GM12878 (cell line): Measurements from ENCODE around the gene INVS. TPM values are rescaled to one million over a fixed set of nuclear protein-coding genes. Genes with fewer than 3 reads are reported as not detected.

Experiments used
- ATAC-seq: fragments of 200-7000 bp; cut with Tn5 transposase; 3 replicates; pipeline ENCODE4 v1.9.1; 2020; ENCODE audit warnings: mild to moderate bottlenecking, moderate library complexity
- BruUV-seq: library from RNA; stranded (reverse); fragments of 400-500 nt; replicated peaks from 2 replicates; lab custom pipeline; 2021; lab: Mats Ljungman, UMichigan
- CTCF ChIA-PET: fragments of 300-600 bp; sonication (Branson Sonifier 250); formaldehyde crosslinking; extraction: SDS; loops from one replicate; lab custom pipeline; 2021; ENCODE audit warnings: inconsistent platforms; lab: Yijun Ruan, JAX
- POLR2A ChIA-PET: fragments of 350-600 bp; formaldehyde crosslinking; extraction: SDS; loops from one replicate; lab custom pipeline; 2021; ENCODE audit warnings: inconsistent platforms; lab: Charles Lee
- RAD21 ChIA-PET: fragments of 300-600 bp; sonication (Branson Sonifier 250); formaldehyde crosslinking; loops from one replicate; lab custom pipeline; 2023; ENCODE audit warnings: antibody characterized with exemption; ENCODE audit not compliant: unreplicated experiment; lab: Charles Lee
- SMC1A ChIA-PET: fragments of 300-600 bp; sonication (Branson Sonifier 250); formaldehyde crosslinking; loops from one replicate; lab custom pipeline; 2023; ENCODE audit not compliant: unreplicated experiment, uncharacterized antibody; lab: Charles Lee
- DNase-seq: peaks from one replicate; pipeline ENCODE4 v3.0.0-alpha.2; 2011; ENCODE audit warnings: low read depth, low spot score
- FAIRE-seq: peaks from 3 replicates; lab custom pipeline; 2011; peaks lifted over from hg19 to GRCh38; lab: Jason Lieb, UNC
- H2AFZ ChIP-seq: 2 replicates; pipeline ENCODE4 v1.6.0; 2011; ENCODE audit warnings: low read depth, low read length, control low read depth; ENCODE audit not compliant: control insufficient read depth
- H3K27ac ChIP-seq: 2 replicates; pipeline ENCODE4 v1.5.1; 2011; ENCODE audit warnings: control low read depth; ENCODE audit not compliant: control insufficient read depth, insufficient read depth
- H3K27me3 ChIP-seq, 2 experiments: replicated peaks in 1 of 2; 2 replicates each; pipeline versions ENCODE4 v1.6.0 to v1.6.1; 2011; ENCODE audit warnings: low read length in 1 of 2; ENCODE audit not compliant: control insufficient read depth in 2 of 2, insufficient read depth in 2 of 2
- H3K36me3 ChIP-seq, 2 experiments: 2 replicates each; pipeline ENCODE4 v1.5.1; 2011; ENCODE audit warnings: low read length in 1 of 2; ENCODE audit not compliant: control insufficient read depth in 2 of 2, insufficient read depth in 2 of 2
- H3K4me1 ChIP-seq: 2 replicates; pipeline ENCODE4 v1.6.1; 2011; ENCODE audit warnings: mild to moderate bottlenecking, low read length, moderate library complexity, mixed read lengths; ENCODE audit not compliant: control insufficient read depth, insufficient read depth
- H3K4me2 ChIP-seq: 2 replicates; pipeline ENCODE4 v1.6.0; 2011; ENCODE audit warnings: control low read depth; ENCODE audit not compliant: control insufficient read depth, insufficient read depth
- H3K4me3 ChIP-seq: fragments of 200-600 bp; sonication (generic); 2 replicates; pipeline ENCODE4 v1.5.1; 2016
- H3K79me2 ChIP-seq: 2 replicates; pipeline ENCODE4 v1.6.0; 2011; ENCODE audit warnings: low read length; ENCODE audit not compliant: control insufficient read depth, insufficient read depth
- H3K9ac ChIP-seq: 2 replicates; pipeline ENCODE4 v1.8.0; 2011; ENCODE audit warnings: low read length, control low read depth, mixed read lengths; ENCODE audit not compliant: control insufficient read depth, insufficient read depth
- H3K9me3 ChIP-seq: replicated peaks from 3 replicates; pipeline ENCODE4 v1.5.1; 2011; ENCODE audit warnings: mild to moderate bottlenecking, low read length; ENCODE audit not compliant: control insufficient read depth, insufficient read depth
- H4K20me1 ChIP-seq: 2 replicates; pipeline ENCODE4 v1.6.0; 2011; ENCODE audit not compliant: control insufficient read depth, insufficient read depth
- FOXK2 ChIP-seq: fragments of 450-650 bp; IDR thresholded peaks from 2 replicates; pipeline ENCODE4 v1.6.1; 2017; ENCODE audit warnings: mild to moderate bottlenecking, moderate library complexity
- NFYB ChIP-seq: IDR thresholded peaks from 2 replicates; pipeline ENCODE4 v1.6.1; 2011; ENCODE audit warnings: low read depth, mild to moderate bottlenecking, low read length, improper control_type of control experiment, moderate library complexity; ENCODE audit not compliant: insufficient read depth
- NKRF ChIP-seq: fragments of 450-650 bp; conservative IDR thresholded peaks from 2 replicates; pipeline ENCODE4 v1.6.1; 2017; ENCODE audit warnings: mild to moderate bottlenecking, moderate library complexity
- RB1 ChIP-seq: fragments of 450-650 bp; formaldehyde crosslinking; IDR thresholded peaks from 2 replicates; pipeline ENCODE4 v1.6.1; 2017; ENCODE audit warnings: mild to moderate bottlenecking, borderline replicate concordance
- SUZ12 ChIP-seq: fragments of 200-600 bp; sonication (generic); IDR thresholded peaks from one replicate; pipeline ENCODE4 v1.6.1; 2018; ENCODE audit warnings: antibody characterized with exemption, mild to moderate bottlenecking; ENCODE audit not compliant: unreplicated experiment
- ZNF687 ChIP-seq: fragments of 450-650 bp; IDR thresholded peaks from 2 replicates; pipeline ENCODE4 v1.6.1; 2017; ENCODE audit warnings: mild to moderate bottlenecking, moderate library complexity
- ZZZ3 ChIP-seq: IDR thresholded peaks from 2 replicates; pipeline ENCODE4 v1.6.1; 2011; ENCODE audit warnings: low read depth; ENCODE audit not compliant: control insufficient read depth, insufficient read length
- WGBS: methylation state at CpG from one replicate; pipeline ENCODE4 v1.1.6; 2016; ENCODE audit warnings: low lambda C conversion rate; ENCODE audit not compliant: insufficient replicate concordance, insufficient coverage; ENCODE audit errors: missing lambda C conversion rate; 5-methylcytosine and 5-hydroxymethylcytosine counted together
- in situ Hi-C: fragments of 300-500 bp; cut with MboI; formaldehyde crosslinking; loops from 9 replicates; pipeline ENCODE4 v1.14.3; 2018; ENCODE audit warnings: mixed read lengths
- intact Hi-C: fragments of 100-400 bp; cut with micrococcal nuclease; formaldehyde crosslinking; loops from one replicate; pipeline ENCODE4 v1.14.2; 2022; ENCODE audit not compliant: unreplicated experiment
- polyA plus RNA-seq, 11 experiments: library from polyadenylated mRNA; depleted of rRNA in 4 of 11; unstranded in 6 of 11; stranded (reverse) in 5 of 11; fragments of >200 nt; fragmentation: Nextera tagmentation in 4 of 11; fragmentation: Illumina TruSeq in 1 of 11; extraction: Ambion mirVana in 4 of 11; extraction: Trizol in 1 of 11; gene quantifications; 1 replicate in 1 of 11; 2 replicates in 10 of 11; pipeline versions ENCODE4 v1.2.1 to v1.2.3, GENCODE V29; 2011 to 2016; ENCODE audit warnings: inconsistent platforms in 2 of 11, missing spikeins in 2 of 11, low read depth in 1 of 11
- total RNA-seq, 4 experiments: library from RNA; depleted of rRNA in 3 of 4; stranded (reverse); fragments of >200 nt in 3 of 4; fragmentation: Illumina TruSeq in 1 of 4; extraction: Trizol in 1 of 4; gene quantifications; 2 replicates each; pipeline versions ENCODE4 v1.2.1 to v1.2.3, GENCODE V29; 2013 to 2021

The INVS gene
- total and polyA plus RNA-seq, 10 of the 15 experiments (the other 5 are each of a cell fraction or from before 2014, with no cell fraction given) = 0.93 to 20.8 (median 13.2) TPM

GRCh38 chr9:100294806-100295205, 195.8 kb downstream of the INVS start (continued):
- no peak for TF ChIP-seq SUZ12
- TF ChIP-seq NKRF = no peak
- no peak for TF ChIP-seq RB1
- TF ChIP-seq, all 136 proteins: peak for 0

- SMC1A ChIA-PET = interaction anchor here (1.6 kb wide), 1 partner anchor 43 kb away, joined by 4 read pairs; no protein-coding TSS in a partner anchor
- intact Hi-C loops (no loop called here), in situ Hi-C loops (no loop called here)
- H4K20me1 ChIP-seq = no peaks in the 10 kb centered on the region
- TF ChIP-seq FOXK2 (no peak), ZZZ3 (no peak), ZNF687 (no peak), NFYB (no peak)
- WGBS = 98% methylated on average over 2 of the region's 2 CpGs
- H3K9ac ChIP-seq = no peak overlapping the region
- DNase-seq (no peak), FAIRE-seq (no peak), ATAC-seq (no peak)
- H3K4me2 ChIP-seq = no peak overlapping the region
- H3K4me1 ChIP-seq = no peaks in the 10 kb centered on the region
- no peak overlapping the region for H2AFZ ChIP-seq
- peaks cover 18 to 24% of the 10 kb centered on the region in 2 experiments for H3K36me3 ChIP-seq
- no TSS peak for BruUV-seq
- H3K27ac ChIP-seq = no peak overlapping the region
- CTCF ChIA-PET = interaction anchor here (1.0 kb wide), 1 partner anchor 30 kb away, joined by 3 read pairs; no protein-coding TSS in a partner anchor
- no peak overlapping the region for H3K4me3 ChIP-seq
- RAD21 ChIA-PET = no interaction called here
- no peaks in the 10 kb centered on the region for H3K9me3 ChIP-seq
- no peaks in the 10 kb centered on the region for H3K79me2 ChIP-seq
- H3K27me3 ChIP-seq = no peaks in the 10 kb centered on the region
- POLR2A ChIA-PET = no interaction called here
Observed at GRCh38 chr9:100295240-100295639, 196.2 kb downstream of the INVS start.
